HEK293 (cell line): Measurements from ENCODE around the gene M1AP.
A peak's percentile ranks its signal among the peaks of the same experiment; 100 is the strongest.

Experiments used
- IKZF3 ChIP-seq: fragments of 450-650 bp; IDR thresholded peaks from 2 replicates; pipeline ENCODE4 v1.5.0; 2018; ENCODE audit warnings: missing biosample characterization, mild to moderate bottlenecking, missing genetic modification characterization, moderate library complexity
- OVOL3 ChIP-seq: fragments of 450-650 bp; formaldehyde crosslinking; IDR thresholded peaks from 2 replicates; pipeline ENCODE4 v1.5.1; 2016; ENCODE audit warnings: missing biosample characterization, missing genetic modification characterization
- REPIN1 ChIP-seq: fragments of 450-650 bp; formaldehyde crosslinking; IDR thresholded peaks from 2 replicates; pipeline ENCODE4 v1.5.1; 2017; ENCODE audit warnings: missing biosample characterization, missing genetic modification characterization, low read depth
- SP2 ChIP-seq: fragments of 450-650 bp; formaldehyde crosslinking; IDR thresholded peaks from 2 replicates; pipeline ENCODE4 v1.5.1; 2016; ENCODE audit warnings: missing biosample characterization, missing genetic modification characterization
- SP7 ChIP-seq: fragments of 450-650 bp; formaldehyde crosslinking; IDR thresholded peaks from 2 replicates; pipeline ENCODE4 v1.5.1; 2016; ENCODE audit warnings: missing biosample characterization, missing genetic modification characterization
- YY2 ChIP-seq: fragments of 450-650 bp; formaldehyde crosslinking; IDR thresholded peaks from 2 replicates; pipeline ENCODE4 v1.5.1; 2016; ENCODE audit warnings: missing biosample characterization, missing genetic modification characterization
- ZBTB8A ChIP-seq: fragments of 450-650 bp; formaldehyde crosslinking; IDR thresholded peaks from 2 replicates; pipeline ENCODE4 v1.5.1; 2016; ENCODE audit warnings: missing biosample characterization, missing genetic modification characterization
- ZEB2 ChIP-seq: fragments of 450-650 bp; formaldehyde crosslinking; IDR thresholded peaks from 2 replicates; pipeline ENCODE4 v1.5.1; 2016; ENCODE audit warnings: missing biosample characterization, missing genetic modification characterization
- ZFP37 ChIP-seq: fragments of 450-650 bp; formaldehyde crosslinking; IDR thresholded peaks from 2 replicates; pipeline ENCODE4 v1.5.1; 2016; ENCODE audit warnings: missing biosample characterization, missing genetic modification characterization
- ZNF112 ChIP-seq: fragments of 450-650 bp; formaldehyde crosslinking; IDR thresholded peaks from 2 replicates; pipeline ENCODE4 v1.5.0; 2017; ENCODE audit warnings: missing biosample characterization, missing genetic modification characterization
- ZNF114 ChIP-seq: fragments of 450-650 bp; formaldehyde crosslinking; IDR thresholded peaks from 2 replicates; pipeline ENCODE4 v1.5.0; 2017; ENCODE audit warnings: missing biosample characterization, missing genetic modification characterization
- ZNF16 ChIP-seq: fragments of 450-650 bp; formaldehyde crosslinking; IDR thresholded peaks from 2 replicates; pipeline ENCODE4 v1.5.1; 2016; ENCODE audit warnings: low read depth, missing biosample characterization, missing genetic modification characterization
- ZNF311 ChIP-seq: fragments of 450-650 bp; formaldehyde crosslinking; IDR thresholded peaks from 2 replicates; pipeline ENCODE4 v1.5.1; 2017; ENCODE audit warnings: missing biosample characterization, missing genetic modification characterization, borderline replicate concordance
- ZNF391 ChIP-seq: fragments of 450-650 bp; formaldehyde crosslinking; IDR thresholded peaks from 2 replicates; pipeline ENCODE4 v1.5.1; 2016; ENCODE audit warnings: low read depth, missing biosample characterization, missing genetic modification characterization, borderline replicate concordance
- ZNF473 ChIP-seq: fragments of 450-650 bp; formaldehyde crosslinking; IDR thresholded peaks from 2 replicates; pipeline ENCODE4 v1.5.1; 2017; ENCODE audit warnings: missing biosample characterization, missing genetic modification characterization
- ZNF48 ChIP-seq: fragments of 450-650 bp; formaldehyde crosslinking; IDR thresholded peaks from 2 replicates; pipeline ENCODE4 v1.5.1; 2016; ENCODE audit warnings: missing biosample characterization, missing genetic modification characterization
- ZNF521 ChIP-seq: fragments of 450-650 bp; formaldehyde crosslinking; IDR thresholded peaks from 2 replicates; pipeline ENCODE4 v1.5.1; 2017; ENCODE audit warnings: missing biosample characterization, mild to moderate bottlenecking, missing genetic modification characterization
- ZNF529 ChIP-seq: fragments of 450-650 bp; formaldehyde crosslinking; IDR thresholded peaks from 2 replicates; pipeline ENCODE4 v1.5.1; 2017; ENCODE audit warnings: missing genetic modification characterization, missing biosample characterization; ENCODE audit not compliant: insufficient replicate concordance
- ZNF560 ChIP-seq: fragments of 450-650 bp; formaldehyde crosslinking; IDR thresholded peaks from 2 replicates; pipeline ENCODE4 v1.5.1; 2017; ENCODE audit warnings: missing biosample characterization, missing genetic modification characterization, borderline replicate concordance
- ZNF596 ChIP-seq: fragments of 450-650 bp; IDR thresholded peaks from 2 replicates; pipeline ENCODE4 v1.5.0; 2018; ENCODE audit warnings: missing biosample characterization, mild to moderate bottlenecking, missing genetic modification characterization, moderate library complexity
- ZSCAN30 ChIP-seq: fragments of 450-650 bp; IDR thresholded peaks from 2 replicates; pipeline ENCODE4 v1.5.1; 2018; ENCODE audit warnings: missing biosample characterization, mild to moderate bottlenecking, missing genetic modification characterization, moderate library complexity
- TF ChIP-seq, protein P1 (sequence below): fragments of 450-650 bp; formaldehyde crosslinking; IDR thresholded peaks from 2 replicates; pipeline ENCODE4 v1.5.1; 2016; ENCODE audit warnings: missing biosample characterization, missing genetic modification characterization
- TF ChIP-seq, protein P2 (sequence below): fragments of 450-650 bp; formaldehyde crosslinking; conservative IDR thresholded peaks from 2 replicates; pipeline ENCODE4 v1.5.1; 2016; ENCODE audit warnings: low read depth, missing biosample characterization, missing genetic modification characterization
- TF ChIP-seq, protein P3 (sequence below): fragments of 450-650 bp; formaldehyde crosslinking; IDR thresholded peaks from 2 replicates; pipeline ENCODE4 v1.5.1; 2017; ENCODE audit warnings: missing biosample characterization, missing genetic modification characterization
- TF ChIP-seq, protein P4 (sequence below): fragments of 450-650 bp; formaldehyde crosslinking; conservative IDR thresholded peaks from 2 replicates; pipeline ENCODE4 v1.5.1; 2016; ENCODE audit warnings: low read depth, missing biosample characterization, missing genetic modification characterization
- TF ChIP-seq, protein P5 (sequence below): fragments of 450-650 bp; formaldehyde crosslinking; IDR thresholded peaks from 2 replicates; pipeline ENCODE4 v1.5.1; 2016; ENCODE audit warnings: missing biosample characterization, missing genetic modification characterization

The M1AP gene

DNA sequence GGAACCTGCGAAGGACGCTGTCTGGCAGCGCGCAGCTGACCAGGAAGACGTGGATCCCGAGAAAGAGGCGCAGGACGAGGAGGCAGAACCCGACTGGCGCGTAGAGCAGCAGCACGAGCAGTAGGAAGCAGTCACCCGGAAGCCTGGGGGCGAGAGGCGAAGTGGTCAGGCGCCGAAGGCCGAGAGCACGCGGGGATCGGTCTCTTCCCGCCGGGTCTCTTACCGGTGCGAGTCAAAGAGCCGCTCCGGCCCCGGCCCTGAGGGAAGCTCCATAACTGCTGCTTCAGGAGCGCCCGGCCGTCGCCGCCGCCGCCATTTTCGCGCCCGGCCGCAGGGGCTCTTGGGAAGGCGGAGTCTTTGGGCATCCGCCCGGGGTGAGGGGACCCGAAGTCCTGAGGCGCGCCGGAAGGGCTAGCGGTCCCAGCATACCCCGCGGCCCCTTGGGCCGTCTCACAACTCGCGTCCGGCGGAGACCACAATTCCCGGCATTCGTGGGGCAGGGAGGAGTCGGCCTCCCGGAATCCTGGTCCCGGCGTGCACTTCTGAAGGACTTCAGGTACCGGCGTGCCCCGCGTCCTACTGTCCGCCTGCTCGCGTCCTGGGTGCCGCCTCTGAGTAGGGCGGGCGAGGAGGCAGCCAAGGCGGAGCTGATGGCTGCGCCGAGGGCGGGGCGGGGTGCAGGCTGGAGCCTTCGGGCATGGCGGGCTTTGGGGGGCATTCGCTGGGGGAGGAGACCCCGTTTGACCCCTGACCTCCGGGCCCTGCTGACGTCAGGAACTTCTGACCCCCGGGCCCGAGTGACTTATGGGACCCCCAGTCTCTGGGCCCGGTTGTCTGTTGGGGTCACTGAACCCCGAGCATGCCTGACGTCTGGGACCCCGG lies 118.5 kb downstream of the M1AP start, which contains the start of the genes AUP1 and HTRA2 (continued):
- TF ChIP-seq ZNF560 (tag by site-specific recombination) (no peak), ZEB2 (tag by site-specific recombination) (peak; percentile 74), ZBTB8A (tag by site-specific recombination) (peak; percentile 91), ZNF311 (tag by site-specific recombination) (no peak), ZNF596 (tag by site-specific recombination) (no peak), ZNF112 (tag by site-specific recombination) (no peak), IKZF3 (tag by site-specific recombination) (0 out of 2 replicates have a peak, but pooled peaks have one; percentile 48), ZNF529 (tag by site-specific recombination) (no peak), ZNF391 (tag by site-specific recombination) (no peak), ZNF16 (no peak), ZFP37 (tag by site-specific recombination) (peak; percentile 74; the same call in 1 of the 2 replicates), YY2 (tag by site-specific recombination) (peak; percentile 77), REPIN1 (tag by site-specific recombination) (no peak), ZNF473 (tag by site-specific recombination) (no peak), ZSCAN30 (tag by site-specific recombination) (peak; percentile 38; the same call in 1 of the 2 replicates), OVOL3 (peak; percentile 77; the same call in 1 of the 2 replicates), ZNF114 (tag by site-specific recombination) (no peak), SP2 (tag by site-specific recombination) (peak; percentile 92), ZNF521 (tag by site-specific recombination) (no peak), SP7 (no peak; the same call in none of the 2 replicates), ZNF48 (tag by site-specific recombination) (no peak)
- TF ChIP-seq, protein P1, sequence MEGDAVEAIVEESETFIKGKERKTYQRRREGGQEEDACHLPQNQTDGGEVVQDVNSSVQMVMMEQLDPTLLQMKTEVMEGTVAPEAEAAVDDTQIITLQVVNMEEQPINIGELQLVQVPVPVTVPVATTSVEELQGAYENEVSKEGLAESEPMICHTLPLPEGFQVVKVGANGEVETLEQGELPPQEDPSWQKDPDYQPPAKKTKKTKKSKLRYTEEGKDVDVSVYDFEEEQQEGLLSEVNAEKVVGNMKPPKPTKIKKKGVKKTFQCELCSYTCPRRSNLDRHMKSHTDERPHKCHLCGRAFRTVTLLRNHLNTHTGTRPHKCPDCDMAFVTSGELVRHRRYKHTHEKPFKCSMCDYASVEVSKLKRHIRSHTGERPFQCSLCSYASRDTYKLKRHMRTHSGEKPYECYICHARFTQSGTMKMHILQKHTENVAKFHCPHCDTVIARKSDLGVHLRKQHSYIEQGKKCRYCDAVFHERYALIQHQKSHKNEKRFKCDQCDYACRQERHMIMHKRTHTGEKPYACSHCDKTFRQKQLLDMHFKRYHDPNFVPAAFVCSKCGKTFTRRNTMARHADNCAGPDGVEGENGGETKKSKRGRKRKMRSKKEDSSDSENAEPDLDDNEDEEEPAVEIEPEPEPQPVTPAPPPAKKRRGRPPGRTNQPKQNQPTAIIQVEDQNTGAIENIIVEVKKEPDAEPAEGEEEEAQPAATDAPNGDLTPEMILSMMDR (tag by site-specific recombination): no peak
- TF ChIP-seq, protein P2, sequence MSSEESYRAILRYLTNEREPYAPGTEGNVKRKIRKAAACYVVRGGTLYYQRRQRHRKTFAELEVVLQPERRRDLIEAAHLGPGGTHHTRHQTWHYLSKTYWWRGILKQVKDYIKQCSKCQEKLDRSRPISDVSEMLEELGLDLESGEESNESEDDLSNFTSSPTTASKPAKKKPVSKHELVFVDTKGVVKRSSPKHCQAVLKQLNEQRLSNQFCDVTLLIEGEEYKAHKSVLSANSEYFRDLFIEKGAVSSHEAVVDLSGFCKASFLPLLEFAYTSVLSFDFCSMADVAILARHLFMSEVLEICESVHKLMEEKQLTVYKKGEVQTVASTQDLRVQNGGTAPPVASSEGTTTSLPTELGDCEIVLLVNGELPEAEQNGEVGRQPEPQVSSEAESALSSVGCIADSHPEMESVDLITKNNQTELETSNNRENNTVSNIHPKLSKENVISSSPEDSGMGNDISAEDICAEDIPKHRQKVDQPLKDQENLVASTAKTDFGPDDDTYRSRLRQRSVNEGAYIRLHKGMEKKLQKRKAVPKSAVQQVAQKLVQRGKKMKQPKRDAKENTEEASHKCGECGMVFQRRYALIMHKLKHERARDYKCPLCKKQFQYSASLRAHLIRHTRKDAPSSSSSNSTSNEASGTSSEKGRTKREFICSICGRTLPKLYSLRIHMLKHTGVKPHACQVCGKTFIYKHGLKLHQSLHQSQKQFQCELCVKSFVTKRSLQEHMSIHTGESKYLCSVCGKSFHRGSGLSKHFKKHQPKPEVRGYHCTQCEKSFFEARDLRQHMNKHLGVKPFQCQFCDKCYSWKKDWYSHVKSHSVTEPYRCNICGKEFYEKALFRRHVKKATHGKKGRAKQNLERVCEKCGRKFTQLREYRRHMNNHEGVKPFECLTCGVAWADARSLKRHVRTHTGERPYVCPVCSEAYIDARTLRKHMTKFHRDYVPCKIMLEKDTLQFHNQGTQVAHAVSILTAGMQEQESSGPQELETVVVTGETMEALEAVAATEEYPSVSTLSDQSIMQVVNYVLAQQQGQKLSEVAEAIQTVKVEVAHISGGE (tag by site-specific recombination): peak; percentile 96
- TF ChIP-seq, protein P3, sequence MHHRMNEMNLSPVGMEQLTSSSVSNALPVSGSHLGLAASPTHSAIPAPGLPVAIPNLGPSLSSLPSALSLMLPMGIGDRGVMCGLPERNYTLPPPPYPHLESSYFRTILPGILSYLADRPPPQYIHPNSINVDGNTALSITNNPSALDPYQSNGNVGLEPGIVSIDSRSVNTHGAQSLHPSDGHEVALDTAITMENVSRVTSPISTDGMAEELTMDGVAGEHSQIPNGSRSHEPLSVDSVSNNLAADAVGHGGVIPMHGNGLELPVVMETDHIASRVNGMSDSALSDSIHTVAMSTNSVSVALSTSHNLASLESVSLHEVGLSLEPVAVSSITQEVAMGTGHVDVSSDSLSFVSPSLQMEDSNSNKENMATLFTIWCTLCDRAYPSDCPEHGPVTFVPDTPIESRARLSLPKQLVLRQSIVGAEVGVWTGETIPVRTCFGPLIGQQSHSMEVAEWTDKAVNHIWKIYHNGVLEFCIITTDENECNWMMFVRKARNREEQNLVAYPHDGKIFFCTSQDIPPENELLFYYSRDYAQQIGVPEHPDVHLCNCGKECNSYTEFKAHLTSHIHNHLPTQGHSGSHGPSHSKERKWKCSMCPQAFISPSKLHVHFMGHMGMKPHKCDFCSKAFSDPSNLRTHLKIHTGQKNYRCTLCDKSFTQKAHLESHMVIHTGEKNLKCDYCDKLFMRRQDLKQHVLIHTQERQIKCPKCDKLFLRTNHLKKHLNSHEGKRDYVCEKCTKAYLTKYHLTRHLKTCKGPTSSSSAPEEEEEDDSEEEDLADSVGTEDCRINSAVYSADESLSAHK: no peak
- TF ChIP-seq, protein P4, sequence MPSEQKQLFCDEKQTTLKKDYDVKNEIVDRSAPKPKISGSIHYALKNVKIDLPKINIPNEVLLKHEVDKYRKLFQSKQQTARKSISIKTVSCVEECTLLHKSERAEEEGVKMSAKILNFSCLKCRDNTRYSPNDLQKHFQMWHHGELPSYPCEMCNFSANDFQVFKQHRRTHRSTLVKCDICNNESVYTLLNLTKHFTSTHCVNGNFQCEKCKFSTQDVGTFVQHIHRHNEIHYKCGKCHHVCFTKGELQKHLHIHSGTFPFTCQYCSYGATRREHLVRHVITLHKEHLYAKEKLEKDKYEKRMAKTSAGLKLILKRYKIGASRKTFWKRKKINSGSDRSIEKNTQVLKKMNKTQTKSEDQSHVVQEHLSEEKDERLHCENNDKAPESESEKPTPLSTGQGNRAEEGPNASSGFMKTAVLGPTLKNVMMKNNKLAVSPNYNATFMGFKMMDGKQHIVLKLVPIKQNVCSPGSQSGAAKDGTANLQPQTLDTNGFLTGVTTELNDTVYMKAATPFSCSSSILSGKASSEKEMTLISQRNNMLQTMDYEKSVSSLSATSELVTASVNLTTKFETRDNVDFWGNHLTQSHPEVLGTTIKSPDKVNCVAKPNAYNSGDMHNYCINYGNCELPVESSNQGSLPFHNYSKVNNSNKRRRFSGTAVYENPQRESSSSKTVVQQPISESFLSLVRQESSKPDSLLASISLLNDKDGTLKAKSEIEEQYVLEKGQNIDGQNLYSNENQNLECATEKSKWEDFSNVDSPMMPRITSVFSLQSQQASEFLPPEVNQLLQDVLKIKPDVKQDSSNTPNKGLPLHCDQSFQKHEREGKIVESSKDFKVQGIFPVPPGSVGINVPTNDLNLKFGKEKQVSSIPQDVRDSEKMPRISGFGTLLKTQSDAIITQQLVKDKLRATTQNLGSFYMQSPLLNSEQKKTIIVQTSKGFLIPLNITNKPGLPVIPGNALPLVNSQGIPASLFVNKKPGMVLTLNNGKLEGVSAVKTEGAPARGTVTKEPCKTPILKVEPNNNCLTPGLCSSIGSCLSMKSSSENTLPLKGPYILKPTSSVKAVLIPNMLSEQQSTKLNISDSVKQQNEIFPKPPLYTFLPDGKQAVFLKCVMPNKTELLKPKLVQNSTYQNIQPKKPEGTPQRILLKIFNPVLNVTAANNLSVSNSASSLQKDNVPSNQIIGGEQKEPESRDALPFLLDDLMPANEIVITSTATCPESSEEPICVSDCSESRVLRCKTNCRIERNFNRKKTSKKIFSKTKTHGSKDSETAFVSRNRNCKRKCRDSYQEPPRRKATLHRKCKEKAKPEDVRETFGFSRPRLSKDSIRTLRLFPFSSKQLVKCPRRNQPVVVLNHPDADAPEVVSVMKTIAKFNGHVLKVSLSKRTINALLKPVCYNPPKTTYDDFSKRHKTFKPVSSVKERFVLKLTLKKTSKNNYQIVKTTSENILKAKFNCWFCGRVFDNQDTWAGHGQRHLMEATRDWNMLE (tag by site-specific recombination): 0 out of 2 replicates have a peak, but pooled peaks have one; percentile 47
- TF ChIP-seq, protein P5, sequence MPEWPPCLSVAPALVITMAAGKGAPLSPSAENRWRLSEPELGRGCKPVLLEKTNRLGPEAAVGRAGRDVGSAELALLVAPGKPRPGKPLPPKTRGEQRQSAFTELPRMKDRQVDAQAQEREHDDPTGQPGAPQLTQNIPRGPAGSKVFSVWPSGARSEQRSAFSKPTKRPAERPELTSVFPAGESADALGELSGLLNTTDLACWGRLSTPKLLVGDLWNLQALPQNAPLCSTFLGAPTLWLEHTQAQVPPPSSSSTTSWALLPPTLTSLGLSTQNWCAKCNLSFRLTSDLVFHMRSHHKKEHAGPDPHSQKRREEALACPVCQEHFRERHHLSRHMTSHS (tag by site-specific recombination): no peak
